ENCODE results near the gene TUBGCP6.
A peak's percentile ranks its signal among the peaks of the same experiment; 100 is the strongest.

DNA sequence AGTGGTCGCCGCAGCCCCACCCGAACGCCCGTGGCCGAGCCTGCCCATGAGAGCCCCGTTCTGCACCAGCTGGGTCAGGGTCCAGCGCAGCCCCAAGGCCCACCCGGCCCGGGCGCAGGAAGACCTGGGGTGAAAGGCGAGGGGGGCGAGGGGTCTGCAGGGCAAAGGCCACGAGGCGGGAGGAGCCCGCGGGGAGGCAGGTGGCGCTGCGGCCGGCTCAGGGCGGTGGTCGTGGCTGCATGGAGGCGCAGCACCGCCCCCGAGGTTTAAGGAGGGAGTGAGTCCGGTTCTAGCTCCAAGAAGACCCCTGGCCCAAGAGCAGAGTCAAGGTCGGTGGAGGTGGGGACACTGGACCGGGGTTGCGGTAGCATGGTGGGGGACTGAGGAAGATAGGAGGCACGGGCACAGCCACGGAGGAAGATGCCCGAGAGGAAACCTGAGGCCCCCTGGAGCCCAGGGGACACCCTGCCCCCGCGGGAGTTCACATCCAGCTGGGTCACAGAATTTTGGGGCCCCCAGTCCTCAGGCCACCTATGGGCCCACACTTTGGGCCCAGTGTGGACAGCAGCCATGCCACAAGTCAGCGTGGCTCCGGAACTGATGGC, 6.8 kb upstream of the TUBGCP6 start:
- TF ChIP-seq, protein P1, sequence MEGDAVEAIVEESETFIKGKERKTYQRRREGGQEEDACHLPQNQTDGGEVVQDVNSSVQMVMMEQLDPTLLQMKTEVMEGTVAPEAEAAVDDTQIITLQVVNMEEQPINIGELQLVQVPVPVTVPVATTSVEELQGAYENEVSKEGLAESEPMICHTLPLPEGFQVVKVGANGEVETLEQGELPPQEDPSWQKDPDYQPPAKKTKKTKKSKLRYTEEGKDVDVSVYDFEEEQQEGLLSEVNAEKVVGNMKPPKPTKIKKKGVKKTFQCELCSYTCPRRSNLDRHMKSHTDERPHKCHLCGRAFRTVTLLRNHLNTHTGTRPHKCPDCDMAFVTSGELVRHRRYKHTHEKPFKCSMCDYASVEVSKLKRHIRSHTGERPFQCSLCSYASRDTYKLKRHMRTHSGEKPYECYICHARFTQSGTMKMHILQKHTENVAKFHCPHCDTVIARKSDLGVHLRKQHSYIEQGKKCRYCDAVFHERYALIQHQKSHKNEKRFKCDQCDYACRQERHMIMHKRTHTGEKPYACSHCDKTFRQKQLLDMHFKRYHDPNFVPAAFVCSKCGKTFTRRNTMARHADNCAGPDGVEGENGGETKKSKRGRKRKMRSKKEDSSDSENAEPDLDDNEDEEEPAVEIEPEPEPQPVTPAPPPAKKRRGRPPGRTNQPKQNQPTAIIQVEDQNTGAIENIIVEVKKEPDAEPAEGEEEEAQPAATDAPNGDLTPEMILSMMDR (conservative IDR thresholded peaks at IDR 0.05; ENCODE audit: low read depth in 2 of 2), result peak in 1 of 2 experiments; percentile 42; a peak in 2 of 4 replicates
- TF ChIP-seq EZH2phosphoT487 (IDR thresholded peaks at IDR 0.05; ENCODE audit: unreplicated experiment) (no peak), EZH2 (IDR thresholded peaks at IDR 0.05; ENCODE audit: low read depth, unreplicated experiment) (no peak), POLR2AphosphoS5 (IDR thresholded peaks at IDR 0.05; ENCODE audit: low read depth) (no peak; the same call in 1 of the 2 replicates), CREB1 (CRISPR knock-in tag; IDR thresholded peaks at IDR 0.05; ENCODE audit: low read depth) (no peak), ZNF331 (CRISPR knock-in tag; IDR thresholded peaks at IDR 0.05; ENCODE audit: low read depth) (no peak), STAT1 (IDR thresholded peaks at IDR 0.05; ENCODE audit: unreplicated experiment) (no peak), JUNB (IDR thresholded peaks at IDR 0.05; ENCODE audit: unreplicated experiment) (no peak), NANOG (IDR thresholded peaks at IDR 0.05; ENCODE audit: borderline replicate concordance) (no peak)
- TF ChIP-seq, protein P2, sequence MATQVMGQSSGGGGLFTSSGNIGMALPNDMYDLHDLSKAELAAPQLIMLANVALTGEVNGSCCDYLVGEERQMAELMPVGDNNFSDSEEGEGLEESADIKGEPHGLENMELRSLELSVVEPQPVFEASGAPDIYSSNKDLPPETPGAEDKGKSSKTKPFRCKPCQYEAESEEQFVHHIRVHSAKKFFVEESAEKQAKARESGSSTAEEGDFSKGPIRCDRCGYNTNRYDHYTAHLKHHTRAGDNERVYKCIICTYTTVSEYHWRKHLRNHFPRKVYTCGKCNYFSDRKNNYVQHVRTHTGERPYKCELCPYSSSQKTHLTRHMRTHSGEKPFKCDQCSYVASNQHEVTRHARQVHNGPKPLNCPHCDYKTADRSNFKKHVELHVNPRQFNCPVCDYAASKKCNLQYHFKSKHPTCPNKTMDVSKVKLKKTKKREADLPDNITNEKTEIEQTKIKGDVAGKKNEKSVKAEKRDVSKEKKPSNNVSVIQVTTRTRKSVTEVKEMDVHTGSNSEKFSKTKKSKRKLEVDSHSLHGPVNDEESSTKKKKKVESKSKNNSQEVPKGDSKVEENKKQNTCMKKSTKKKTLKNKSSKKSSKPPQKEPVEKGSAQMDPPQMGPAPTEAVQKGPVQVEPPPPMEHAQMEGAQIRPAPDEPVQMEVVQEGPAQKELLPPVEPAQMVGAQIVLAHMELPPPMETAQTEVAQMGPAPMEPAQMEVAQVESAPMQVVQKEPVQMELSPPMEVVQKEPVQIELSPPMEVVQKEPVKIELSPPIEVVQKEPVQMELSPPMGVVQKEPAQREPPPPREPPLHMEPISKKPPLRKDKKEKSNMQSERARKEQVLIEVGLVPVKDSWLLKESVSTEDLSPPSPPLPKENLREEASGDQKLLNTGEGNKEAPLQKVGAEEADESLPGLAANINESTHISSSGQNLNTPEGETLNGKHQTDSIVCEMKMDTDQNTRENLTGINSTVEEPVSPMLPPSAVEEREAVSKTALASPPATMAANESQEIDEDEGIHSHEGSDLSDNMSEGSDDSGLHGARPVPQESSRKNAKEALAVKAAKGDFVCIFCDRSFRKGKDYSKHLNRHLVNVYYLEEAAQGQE (IDR thresholded peaks at IDR 0.05; ENCODE audit: unreplicated experiment), result no peak
- TF ChIP-seq, protein P3, sequence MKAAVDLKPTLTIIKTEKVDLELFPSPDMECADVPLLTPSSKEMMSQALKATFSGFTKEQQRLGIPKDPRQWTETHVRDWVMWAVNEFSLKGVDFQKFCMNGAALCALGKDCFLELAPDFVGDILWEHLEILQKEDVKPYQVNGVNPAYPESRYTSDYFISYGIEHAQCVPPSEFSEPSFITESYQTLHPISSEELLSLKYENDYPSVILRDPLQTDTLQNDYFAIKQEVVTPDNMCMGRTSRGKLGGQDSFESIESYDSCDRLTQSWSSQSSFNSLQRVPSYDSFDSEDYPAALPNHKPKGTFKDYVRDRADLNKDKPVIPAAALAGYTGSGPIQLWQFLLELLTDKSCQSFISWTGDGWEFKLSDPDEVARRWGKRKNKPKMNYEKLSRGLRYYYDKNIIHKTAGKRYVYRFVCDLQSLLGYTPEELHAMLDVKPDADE (IDR thresholded peaks at IDR 0.05), result no peak
- TF ChIP-seq, protein P4, sequence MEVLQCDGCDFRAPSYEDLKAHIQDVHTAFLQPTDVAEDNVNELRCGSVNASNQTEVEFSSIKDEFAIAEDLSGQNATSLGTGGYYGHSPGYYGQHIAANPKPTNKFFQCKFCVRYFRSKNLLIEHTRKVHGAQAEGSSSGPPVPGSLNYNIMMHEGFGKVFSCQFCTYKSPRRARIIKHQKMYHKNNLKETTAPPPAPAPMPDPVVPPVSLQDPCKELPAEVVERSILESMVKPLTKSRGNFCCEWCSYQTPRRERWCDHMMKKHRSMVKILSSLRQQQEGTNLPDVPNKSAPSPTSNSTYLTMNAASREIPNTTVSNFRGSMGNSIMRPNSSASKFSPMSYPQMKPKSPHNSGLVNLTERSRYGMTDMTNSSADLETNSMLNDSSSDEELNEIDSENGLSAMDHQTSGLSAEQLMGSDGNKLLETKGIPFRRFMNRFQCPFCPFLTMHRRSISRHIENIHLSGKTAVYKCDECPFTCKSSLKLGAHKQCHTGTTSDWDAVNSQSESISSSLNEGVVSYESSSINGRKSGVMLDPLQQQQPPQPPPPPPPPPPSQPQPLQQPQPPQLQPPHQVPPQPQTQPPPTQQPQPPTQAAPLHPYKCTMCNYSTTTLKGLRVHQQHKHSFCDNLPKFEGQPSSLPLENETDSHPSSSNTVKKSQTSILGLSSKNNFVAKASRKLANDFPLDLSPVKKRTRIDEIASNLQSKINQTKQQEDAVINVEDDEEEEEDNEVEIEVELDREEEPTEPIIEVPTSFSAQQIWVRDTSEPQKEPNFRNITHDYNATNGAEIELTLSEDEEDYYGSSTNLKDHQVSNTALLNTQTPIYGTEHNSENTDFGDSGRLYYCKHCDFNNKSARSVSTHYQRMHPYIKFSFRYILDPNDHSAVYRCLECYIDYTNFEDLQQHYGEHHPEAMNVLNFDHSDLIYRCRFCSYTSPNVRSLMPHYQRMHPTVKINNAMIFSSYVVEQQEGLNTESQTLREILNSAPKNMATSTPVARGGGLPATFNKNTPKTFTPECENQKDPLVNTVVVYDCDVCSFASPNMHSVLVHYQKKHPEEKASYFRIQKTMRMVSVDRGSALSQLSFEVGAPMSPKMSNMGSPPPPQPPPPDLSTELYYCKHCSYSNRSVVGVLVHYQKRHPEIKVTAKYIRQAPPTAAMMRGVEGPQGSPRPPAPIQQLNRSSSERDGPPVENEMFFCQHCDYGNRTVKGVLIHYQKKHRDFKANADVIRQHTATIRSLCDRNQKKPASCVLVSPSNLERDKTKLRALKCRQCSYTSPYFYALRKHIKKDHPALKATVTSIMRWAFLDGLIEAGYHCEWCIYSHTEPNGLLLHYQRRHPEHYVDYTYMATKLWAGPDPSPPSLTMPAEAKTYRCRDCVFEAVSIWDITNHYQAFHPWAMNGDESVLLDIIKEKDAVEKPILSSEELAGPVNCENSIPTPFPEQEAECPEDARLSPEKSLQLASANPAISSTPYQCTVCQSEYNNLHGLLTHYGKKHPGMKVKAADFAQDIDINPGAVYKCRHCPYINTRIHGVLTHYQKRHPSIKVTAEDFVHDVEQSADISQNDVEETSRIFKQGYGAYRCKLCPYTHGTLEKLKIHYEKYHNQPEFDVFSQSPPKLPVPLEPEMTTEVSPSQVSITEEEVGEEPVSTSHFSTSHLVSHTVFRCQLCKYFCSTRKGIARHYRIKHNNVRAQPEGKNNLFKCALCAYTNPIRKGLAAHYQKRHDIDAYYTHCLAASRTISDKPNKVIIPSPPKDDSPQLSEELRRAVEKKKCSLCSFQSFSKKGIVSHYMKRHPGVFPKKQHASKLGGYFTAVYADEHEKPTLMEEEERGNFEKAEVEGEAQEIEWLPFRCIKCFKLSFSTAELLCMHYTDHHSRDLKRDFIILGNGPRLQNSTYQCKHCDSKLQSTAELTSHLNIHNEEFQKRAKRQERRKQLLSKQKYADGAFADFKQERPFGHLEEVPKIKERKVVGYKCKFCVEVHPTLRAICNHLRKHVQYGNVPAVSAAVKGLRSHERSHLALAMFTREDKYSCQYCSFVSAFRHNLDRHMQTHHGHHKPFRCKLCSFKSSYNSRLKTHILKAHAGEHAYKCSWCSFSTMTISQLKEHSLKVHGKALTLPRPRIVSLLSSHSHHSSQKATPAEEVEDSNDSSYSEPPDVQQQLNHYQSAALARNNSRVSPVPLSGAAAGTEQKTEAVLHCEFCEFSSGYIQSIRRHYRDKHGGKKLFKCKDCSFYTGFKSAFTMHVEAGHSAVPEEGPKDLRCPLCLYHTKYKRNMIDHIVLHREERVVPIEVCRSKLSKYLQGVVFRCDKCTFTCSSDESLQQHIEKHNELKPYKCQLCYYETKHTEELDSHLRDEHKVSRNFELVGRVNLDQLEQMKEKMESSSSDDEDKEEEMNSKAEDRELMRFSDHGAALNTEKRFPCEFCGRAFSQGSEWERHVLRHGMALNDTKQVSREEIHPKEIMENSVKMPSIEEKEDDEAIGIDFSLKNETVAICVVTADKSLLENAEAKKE (CRISPR knock-in tag; IDR thresholded peaks at IDR 0.05), result no peak
